MM.1S (cell line): ENCODE data around the gene CP.

Experiments
- DNase-seq: peaks from one replicate; pipeline ENCODE4 v3.0.0-alpha.2; 2015
- H2AFZ ChIP-seq: fragments of 300-600 bp; sonication (generic); 2 replicates; pipeline ENCODE4 v1.6.0; 2016; ENCODE audit warnings: antibody characterized with exemption, low read length
- H3F3A ChIP-seq: fragments of 300-600 bp; sonication (generic); 2 replicates; pipeline ENCODE4 v1.6.1; 2016; ENCODE audit warnings: mild to moderate bottlenecking, antibody characterized with exemption, low read length, moderate library complexity, mixed read lengths; ENCODE audit not compliant: insufficient read depth
- H3K27ac ChIP-seq: fragments of 300-600 bp; sonication (generic); 2 replicates; pipeline ENCODE4 v1.5.1; 2016; ENCODE audit warnings: mild to moderate bottlenecking, low read length
- H3K27me3 ChIP-seq: fragments of 300-600 bp; sonication (generic); replicated peaks from 2 replicates; pipeline ENCODE4 v1.6.0; 2016; ENCODE audit warnings: low read length; ENCODE audit not compliant: insufficient read depth
- H3K36me3 ChIP-seq: fragments of 300-600 bp; sonication (generic); replicated peaks from 2 replicates; pipeline ENCODE4 v1.6.1; 2016; ENCODE audit warnings: mild to moderate bottlenecking, low read length, mixed read lengths; ENCODE audit not compliant: insufficient read depth
- H3K4me1 ChIP-seq: fragments of 300-600 bp; sonication (generic); 2 replicates; pipeline ENCODE4 v1.6.1; 2016; ENCODE audit warnings: low read length, mixed read lengths
- H3K4me2 ChIP-seq: fragments of 300-600 bp; sonication (generic); 2 replicates; pipeline ENCODE4 v1.6.0; 2016; ENCODE audit warnings: low read depth, low read length
- H3K4me3 ChIP-seq: fragments of 300-600 bp; sonication (generic); 2 replicates; pipeline ENCODE4 v1.5.1; 2016; ENCODE audit warnings: low read length, mixed read lengths
- H3K79me2 ChIP-seq: fragments of 300-600 bp; sonication (generic); 2 replicates; pipeline ENCODE4 v1.6.1; 2016; ENCODE audit warnings: mixed run types, low read length, mixed read lengths
- H3K9ac ChIP-seq: fragments of 300-600 bp; sonication (generic); 2 replicates; pipeline ENCODE4 v1.6.1; 2016; ENCODE audit warnings: low read length, mixed read lengths
- H3K9me2 ChIP-seq: fragments of 300-600 bp; sonication (generic); replicated peaks from 2 replicates; pipeline ENCODE4 v1.6.1; 2016; ENCODE audit warnings: mild to moderate bottlenecking, low read length, mixed read lengths; ENCODE audit not compliant: insufficient read depth
- H3K9me3 ChIP-seq: fragments of 300-600 bp; sonication (generic); replicated peaks from 2 replicates; pipeline ENCODE4 v1.6.1; 2016; ENCODE audit warnings: mild to moderate bottlenecking, low read length, mixed read lengths; ENCODE audit not compliant: insufficient read depth
- H4K20me1 ChIP-seq: fragments of 300-600 bp; sonication (generic); 2 replicates; pipeline ENCODE4 v1.6.1; 2016; ENCODE audit warnings: mild to moderate bottlenecking, low read length, moderate library complexity, mixed read lengths; ENCODE audit not compliant: insufficient read depth
- CTCF ChIP-seq: fragments of 300-600 bp; sonication (generic); IDR thresholded peaks from 2 replicates; pipeline ENCODE4 v1.5.1; 2016; ENCODE audit warnings: antibody characterized with exemption, low read length, mixed read lengths
- EZH2 ChIP-seq: fragments of 300-600 bp; sonication (generic); optimal IDR thresholded peaks from 2 replicates; pipeline ENCODE3; 2017; ENCODE audit warnings: low read depth, mild to moderate bottlenecking, antibody characterized with exemption, low read length, mixed read lengths
- EZH2phosphoT487 ChIP-seq: fragments of 300-600 bp; sonication (generic); IDR thresholded peaks from 2 replicates; pipeline ENCODE4 v1.6.1; 2018; ENCODE audit warnings: antibody characterized with exemption, low read length

Gene CP

DNA sequence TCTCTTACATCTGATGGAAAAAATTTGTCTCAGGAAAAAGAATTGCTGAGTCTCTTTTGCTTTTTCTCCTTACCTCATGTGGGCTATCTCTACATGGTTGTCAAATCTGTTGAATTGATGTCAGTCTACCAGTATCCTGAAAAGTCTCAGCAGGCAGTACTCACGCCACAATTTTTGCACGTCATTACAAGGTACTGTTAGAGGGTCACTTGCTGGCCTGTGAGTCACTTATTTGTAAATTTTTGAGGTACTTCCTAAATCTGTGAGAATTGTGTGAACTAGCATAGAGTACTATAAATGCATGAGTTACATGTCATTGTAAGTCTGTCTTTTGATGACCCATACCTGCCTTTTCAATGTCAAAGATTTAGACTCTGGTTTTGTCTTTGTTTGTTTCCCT is 76.3 kb downstream of the CP start:
- TF ChIP-seq CTCF (no peak), EZH2phosphoT487 (no peak), EZH2 (no peak)
- H3K27me3 ChIP-seq = no peaks in the 10 kb centered on the region
- H3K79me2 ChIP-seq = no peaks in the 10 kb centered on the region
- H3K4me2 ChIP-seq = no peak overlapping the region; the same call in 1 of the 2 replicates
- H4K20me1 ChIP-seq = no peaks in the 10 kb centered on the region
- H3K4me3 ChIP-seq = no peak overlapping the region
- H3K27ac ChIP-seq = peak overlapping the region; percentile 40; the same call in 1 of the 2 replicates
- H3K9ac ChIP-seq = no peak overlapping the region
- H3F3A ChIP-seq = peaks cover 12% of the 10 kb centered on the region; the same call in 1 of the 2 replicates
- H3K9me3 ChIP-seq = no peaks in the 10 kb centered on the region
- no peak overlapping the region for H2AFZ ChIP-seq
- H3K4me1 ChIP-seq = peaks cover 19% of the 10 kb centered on the region
- no peaks in the 10 kb centered on the region for H3K9me2 ChIP-seq
- DNase-seq = no peak
- H3K36me3 ChIP-seq = no peaks in the 10 kb centered on the region

- no peak for DNase-seq
- no peak overlapping the region for H2AFZ ChIP-seq
- no peak overlapping the region for H3K27ac ChIP-seq
- peaks cover 19% of the 10 kb centered on the region for H3K4me1 ChIP-seq
- TF ChIP-seq CTCF (no peak), EZH2phosphoT487 (no peak), EZH2 (no peak)
- no peaks in the 10 kb centered on the region for H3K27me3 ChIP-seq
- no peak overlapping the region for H3K4me3 ChIP-seq
- H3F3A ChIP-seq = peaks cover 12% of the 10 kb centered on the region; the same call in 1 of the 2 replicates
- H3K4me2 ChIP-seq = no peak overlapping the region
- no peaks in the 10 kb centered on the region for H3K9me2 ChIP-seq
- no peaks in the 10 kb centered on the region for H3K9me3 ChIP-seq
- no peaks in the 10 kb centered on the region for H3K36me3 ChIP-seq
- H4K20me1 ChIP-seq = no peaks in the 10 kb centered on the region
- H3K79me2 ChIP-seq = no peaks in the 10 kb centered on the region
- H3K9ac ChIP-seq = no peak overlapping the region
Observed at GRCh38 chr3:149142682-149143081, 78.9 kb downstream of the CP start.

GRCh38 chr3:149134575-149134974 is 87.1 kb downstream of the CP start:
- Histone ChIP-seq H3K27ac (no peak overlapping the region), H3F3A (no peaks in the 10 kb centered on the region), H3K9me2 (no peaks in the 10 kb centered on the region), H3K36me3 (no peaks in the 10 kb centered on the region), H3K4me1 (peaks cover 11% of the 10 kb centered on the region; the same call in 1 of the 2 replicates), H3K9me3 (no peaks in the 10 kb centered on the region), H3K4me2 (no peak overlapping the region), H3K9ac (no peak overlapping the region), H3K4me3 (no peak overlapping the region), H2AFZ (no peak overlapping the region), H4K20me1 (no peaks in the 10 kb centered on the region), H3K79me2 (peaks cover 49% of the 10 kb centered on the region), H3K27me3 (no peaks in the 10 kb centered on the region)
- TF ChIP-seq EZH2 = no peak
- no peak for TF ChIP-seq EZH2phosphoT487
- no peak for TF ChIP-seq CTCF
- no peak for DNase-seq
